ENCODE results near the gene MECP2.

DNA sequence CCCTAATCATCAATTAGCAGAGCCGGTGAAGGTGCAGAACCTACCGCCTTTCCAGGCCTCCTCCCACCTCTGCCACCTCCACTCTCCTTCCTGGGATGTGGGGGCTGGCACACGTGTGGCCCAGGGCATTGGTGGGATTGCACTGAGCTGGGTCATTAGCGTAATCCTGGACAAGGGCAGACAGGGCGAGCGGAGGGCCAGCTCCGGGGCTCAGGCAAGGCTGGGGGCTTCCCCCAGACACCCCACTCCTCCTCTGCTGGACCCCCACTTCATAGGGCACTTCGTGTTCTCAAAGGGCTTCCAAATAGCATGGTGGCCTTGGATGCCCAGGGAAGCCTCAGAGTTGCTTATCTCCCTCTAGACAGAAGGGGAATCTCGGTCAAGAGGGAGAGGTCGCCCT, 43.2 kb upstream of the MECP2 start:
- TF ChIP-seq, protein P1, sequence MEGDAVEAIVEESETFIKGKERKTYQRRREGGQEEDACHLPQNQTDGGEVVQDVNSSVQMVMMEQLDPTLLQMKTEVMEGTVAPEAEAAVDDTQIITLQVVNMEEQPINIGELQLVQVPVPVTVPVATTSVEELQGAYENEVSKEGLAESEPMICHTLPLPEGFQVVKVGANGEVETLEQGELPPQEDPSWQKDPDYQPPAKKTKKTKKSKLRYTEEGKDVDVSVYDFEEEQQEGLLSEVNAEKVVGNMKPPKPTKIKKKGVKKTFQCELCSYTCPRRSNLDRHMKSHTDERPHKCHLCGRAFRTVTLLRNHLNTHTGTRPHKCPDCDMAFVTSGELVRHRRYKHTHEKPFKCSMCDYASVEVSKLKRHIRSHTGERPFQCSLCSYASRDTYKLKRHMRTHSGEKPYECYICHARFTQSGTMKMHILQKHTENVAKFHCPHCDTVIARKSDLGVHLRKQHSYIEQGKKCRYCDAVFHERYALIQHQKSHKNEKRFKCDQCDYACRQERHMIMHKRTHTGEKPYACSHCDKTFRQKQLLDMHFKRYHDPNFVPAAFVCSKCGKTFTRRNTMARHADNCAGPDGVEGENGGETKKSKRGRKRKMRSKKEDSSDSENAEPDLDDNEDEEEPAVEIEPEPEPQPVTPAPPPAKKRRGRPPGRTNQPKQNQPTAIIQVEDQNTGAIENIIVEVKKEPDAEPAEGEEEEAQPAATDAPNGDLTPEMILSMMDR (conservative IDR thresholded peaks at IDR 0.05; ENCODE audit: low read depth, low read length) = no peak
- no peak for TF ChIP-seq EZH2 (IDR thresholded peaks at IDR 0.05; ENCODE audit: borderline replicate concordance, low read depth, low read length, poor library complexity, severe bottlenecking)
